K562 (cell line): Measurements from ENCODE around the gene BRPF1. TPM values are rescaled to one million over a fixed set of nuclear protein-coding genes. Genes with fewer than 3 reads are reported as not detected.

Experiments
- ATAC-seq: fragments of 200-7000 bp; cut with Tn5 transposase; 3 replicates; pipeline ENCODE4 v1.9.1; 2020; ENCODE audit warnings: moderate library complexity
- BruUV-seq: library from RNA; stranded (reverse); fragments of 400-500 nt; replicated peaks from 2 replicates; lab custom pipeline; 2021; lab: Mats Ljungman, UMichigan
- CTCF ChIA-PET: fragments of 300-600 bp; formaldehyde crosslinking; extraction: SDS; loops from one replicate; lab custom pipeline; 2021; ENCODE audit warnings: low intra/inter-chr PET ratio; lab: Yijun Ruan, JAX
- POLR2A ChIA-PET: fragments of 300-600, 350-650 bp; sonication (Branson Sonifier 250); formaldehyde crosslinking; extraction: SDS; loops from one replicate; lab custom pipeline; 2021; ENCODE audit warnings: antibody characterized with exemption, inconsistent platforms; lab: Yijun Ruan, JAX
- DNase-seq, 4 experiments: peaks; one replicate each; pipeline versions ENCODE4 v3.0.0 to v3.0.0-alpha.2; 2011 to 2018; ENCODE audit warnings: low spot score in 3 of 4, mixed read lengths in 3 of 4; ENCODE audit errors: extremely low read depth in 1 of 4
- FAIRE-seq: peaks from 2 replicates; lab custom pipeline; 2011; peaks lifted over from hg19 to GRCh38; lab: Jason Lieb, UNC
- H2AFZ ChIP-seq: 2 replicates; pipeline ENCODE4 v1.6.0; 2011; ENCODE audit warnings: low read depth, low read length, control low read depth, inconsistent platforms
- H3K27ac ChIP-seq: fragments of 200-600 bp; 3 replicates; pipeline ENCODE4 v1.8.0; 2011; ENCODE audit warnings: low read depth, mild to moderate bottlenecking, control low read depth, inconsistent platforms, low read length, moderate library complexity, mixed read lengths; ENCODE audit errors: extremely low read depth
- H3K27me3 ChIP-seq, 2 experiments: fragments of 300-600 bp in 1 of 2; 2 replicates in 1 of 2; 3 replicates in 1 of 2; pipeline versions ENCODE4 v1.6.0 to v1.8.0; 2011; ENCODE audit warnings: inconsistent platforms in 2 of 2, low read length in 2 of 2, mild to moderate bottlenecking in 1 of 2, mixed read lengths in 1 of 2, moderate library complexity in 1 of 2; ENCODE audit not compliant: control insufficient read depth in 2 of 2, insufficient read depth in 2 of 2
- H3K36me3 ChIP-seq: fragments of 300-600 bp; 3 replicates; pipeline ENCODE4 v1.8.0; 2011; ENCODE audit warnings: mild to moderate bottlenecking, low read length, inconsistent platforms; ENCODE audit not compliant: control insufficient read depth, insufficient read depth
- H3K4me1 ChIP-seq, 2 experiments: fragments of 200-600 bp in 1 of 2; replicated peaks in 1 of 2; 2 replicates in 1 of 2; 3 replicates in 1 of 2; pipeline versions ENCODE4 v1.5.1 to v1.8.0; 2011; ENCODE audit warnings: inconsistent platforms in 2 of 2, low read length in 2 of 2, mild to moderate bottlenecking in 1 of 2, mixed read lengths in 1 of 2, moderate library complexity in 1 of 2; ENCODE audit not compliant: control insufficient read depth in 2 of 2, insufficient read depth in 2 of 2
- H3K4me2 ChIP-seq: 2 replicates; pipeline ENCODE4 v1.6.1; 2011; ENCODE audit warnings: low read length, control low read depth, inconsistent platforms, mixed read lengths; ENCODE audit not compliant: insufficient read depth
- H3K4me3 ChIP-seq: fragments of 200-600 bp; sonication (generic), shearing (Covaris generic); 2 replicates; pipeline ENCODE4 v1.5.1; 2016; ENCODE audit warnings: control low read depth, inconsistent platforms
- H3K79me2 ChIP-seq: fragments of 200-600 bp; 3 replicates; pipeline ENCODE4 v1.8.0; 2011; ENCODE audit warnings: low read length, inconsistent platforms; ENCODE audit not compliant: control insufficient read depth, insufficient read depth
- H3K9ac ChIP-seq, 2 experiments: 2 replicates each; pipeline versions ENCODE4 v1.6.0 to v1.6.1; 2011; ENCODE audit warnings: low read depth in 2 of 2, low read length in 2 of 2, control low read depth in 1 of 2, inconsistent platforms in 1 of 2, mild to moderate bottlenecking in 1 of 2, mixed read lengths in 1 of 2; ENCODE audit not compliant: insufficient read depth in 1 of 2
- H3K9me1 ChIP-seq: one replicate; pipeline ENCODE4 v1.6.0; 2011; ENCODE audit warnings: inconsistent platforms, mild to moderate bottlenecking, low read length, moderate library complexity; ENCODE audit not compliant: control insufficient read depth, insufficient read depth
- H3K9me3 ChIP-seq: replicated peaks from 2 replicates; pipeline ENCODE4 v1.5.1; 2011; ENCODE audit warnings: low read depth, low read length, inconsistent platforms; ENCODE audit not compliant: control insufficient read depth, insufficient read depth
- H4K20me1 ChIP-seq: replicated peaks from 2 replicates; pipeline ENCODE4 v1.6.1; 2011; ENCODE audit warnings: low read length, inconsistent platforms, mixed read lengths; ENCODE audit not compliant: control insufficient read depth, insufficient read depth
- ARHGAP35 ChIP-seq: fragments of 450-650 bp; IDR thresholded peaks from 2 replicates; pipeline ENCODE4 v1.6.1; 2018; ENCODE audit not compliant: partially characterized antibody
- CCAR2 ChIP-seq: fragments of 200-400 bp; formaldehyde crosslinking; IDR thresholded peaks from 2 replicates; pipeline ENCODE4 v1.6.1; 2017; ENCODE audit warnings: mild to moderate bottlenecking, low read depth, low read length
- CEBPG ChIP-seq, 3 experiments: fragments of 200-800 bp in 1 of 3; sonication (Bioruptor generic) in 1 of 3; sonication (generic) in 1 of 3; formaldehyde crosslinking in 1 of 3; IDR thresholded peaks in 2 of 3; conservative IDR thresholded peaks in 1 of 3; 2 replicates each; pipeline versions ENCODE4 v1.6.1 to v1.8.0; 2016 to 2022; ENCODE audit warnings: missing compliant biosample characterization in 2 of 3, missing genetic modification characterization in 2 of 3, mild to moderate bottlenecking in 1 of 3, missing genetic modification reagents in 1 of 3
- DPF2 ChIP-seq: fragments of 450-650 bp; IDR thresholded peaks from 2 replicates; pipeline ENCODE4 v1.6.1; 2016
- MBD1 ChIP-seq: fragments of 250-450 bp; sonication (Bioruptor Pico); IDR thresholded peaks from 2 replicates; pipeline ENCODE4 v1.8.0; 2022; ENCODE audit warnings: inconsistent platforms
- MTA3 ChIP-seq: fragments of 450-650 bp; formaldehyde crosslinking; IDR thresholded peaks from 2 replicates; pipeline ENCODE4 v1.6.1; 2017; ENCODE audit warnings: mild to moderate bottlenecking, borderline replicate concordance
- NR3C1 ChIP-seq: sonication (generic); formaldehyde crosslinking; IDR thresholded peaks from 2 replicates; pipeline ENCODE4 v1.8.1; 2022; ENCODE audit warnings: missing genetic modification reagents
- POLR2AphosphoS5 ChIP-seq: IDR thresholded peaks from 2 replicates; pipeline ENCODE4 v1.6.1; 2011; ENCODE audit warnings: mild to moderate bottlenecking, low read depth, low read length, moderate library complexity; ENCODE audit not compliant: control insufficient read depth, insufficient read depth
- SIRT6 ChIP-seq: IDR thresholded peaks from one replicate; pipeline ENCODE4 v1.6.1; 2012; ENCODE audit warnings: low read depth, mild to moderate bottlenecking, control low read depth, inconsistent platforms, low read length, moderate library complexity
- TFAM ChIP-seq: fragments of 250-450 bp; sonication (Bioruptor Pico); conservative IDR thresholded peaks from 2 replicates; pipeline ENCODE4 v1.5.0; 2021; ENCODE audit warnings: mild to moderate bottlenecking, moderate library complexity
- TRIM28 ChIP-seq: fragments of 450-650 bp; IDR thresholded peaks from 2 replicates; pipeline ENCODE4 v1.6.1; 2017
- ZNF280B ChIP-seq: fragments of 250-450 bp; sonication (Bioruptor Pico); IDR thresholded peaks from 2 replicates; pipeline ENCODE4 v1.5.1; 2021; ENCODE audit warnings: mild to moderate bottlenecking
- WGBS: fragments of 100-300 bp; shearing (Covaris generic); methylation state at CpG from one replicate; pipeline ENCODE4 v1.1.6; 2016; ENCODE audit warnings: low coverage, mixed read lengths; ENCODE audit not compliant: insufficient coverage; ENCODE audit errors: missing lambda C conversion rate; 5-methylcytosine and 5-hydroxymethylcytosine counted together
- in situ Hi-C: fragments of 300-500 bp; cut with MboI; formaldehyde crosslinking; loops from 4 replicates; pipeline ENCODE4 v1.15.0; 2018; ENCODE audit warnings: inconsistent platforms, mixed read lengths
- intact Hi-C: fragments of 100-400 bp; cut with micrococcal nuclease; formaldehyde crosslinking; loops from 2 replicates; pipeline ENCODE4 v1.14.2; 2022
- polyA plus RNA-seq, 8 experiments: library from polyadenylated mRNA; depleted of rRNA in 4 of 8; stranded (reverse) in 5 of 8; unstranded in 3 of 8; fragments of >200 nt; fragmentation: Nextera tagmentation in 2 of 8; fragmentation: Illumina TruSeq in 1 of 8; extraction: Ambion mirVana in 2 of 8; extraction: Trizol in 1 of 8; gene quantifications; 2 replicates each; pipeline versions ENCODE4 v1.2.1 to v1.2.3, GENCODE V29; 2011 to 2014; ENCODE audit warnings: inconsistent platforms in 1 of 8, missing spikeins in 1 of 8
- total RNA-seq, 7 experiments: library from RNA; depleted of rRNA in 6 of 7; stranded (reverse); fragments of >200 nt in 6 of 7; fragmentation: Illumina TruSeq in 2 of 7; extraction: Trizol in 2 of 7; gene quantifications; 2 replicates each; pipeline versions ENCODE4 v1.2.1 to v1.2.3, GENCODE V29; 2011 to 2021; ENCODE audit warnings: low replicate concordance in 1 of 7
- TF ChIP-seq, protein P1 (sequence below), 2 experiments: fragments of 450-650 bp in 1 of 2; sonication (generic) in 1 of 2; formaldehyde crosslinking; conservative IDR thresholded peaks; 2 replicates each; pipeline versions ENCODE4 v1.4.0 to v1.8.1; 2020 to 2022; ENCODE audit warnings: mild to moderate bottlenecking in 1 of 2, missing genetic modification reagents in 1 of 2
- TF ChIP-seq, protein P2 (sequence below), 3 experiments: fragments of 200-800 bp in 1 of 3; fragments of 250-450 bp in 1 of 3; fragments of 450-650 bp in 1 of 3; sonication (Bioruptor Pico) in 1 of 3; sonication (Bioruptor generic) in 1 of 3; formaldehyde crosslinking in 1 of 3; IDR thresholded peaks; 2 replicates each; pipeline versions ENCODE4 v1.6.1 to v1.8.0; 2016 to 2022; ENCODE audit warnings: mild to moderate bottlenecking in 2 of 3, missing genetic modification characterization in 2 of 3, missing compliant biosample characterization in 1 of 3, moderate library complexity in 1 of 3

The BRPF1 gene
- total and polyA plus RNA-seq, 9 of the 15 experiments (the other 6 are each of a cell fraction or from before 2014, with no cell fraction given): 1.1 to 40.2 (median 23.5) TPM

DNA sequence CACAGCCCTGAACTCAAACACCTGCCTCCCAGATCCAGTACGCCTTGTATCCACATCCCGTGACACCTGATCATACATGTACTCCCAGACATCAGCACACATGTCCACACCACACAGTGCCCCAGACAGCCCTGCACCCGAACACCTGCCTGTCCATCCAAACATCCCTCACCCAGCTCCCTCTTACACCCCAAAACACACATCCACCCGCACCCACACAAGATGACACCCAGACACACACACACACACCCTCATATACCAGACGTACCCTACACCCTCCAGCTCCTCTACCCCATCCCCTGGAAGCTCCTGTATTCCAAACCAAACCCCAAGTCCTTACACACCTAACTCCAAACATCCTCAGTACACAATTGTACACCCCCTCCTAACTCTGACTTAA, 37.5 kb downstream of the BRPF1 start:
- Histone ChIP-seq H3K4me1 (peaks cover 0 to 19% of the 10 kb centered on the region in 2 experiments; a peak in 3 of 5 replicates), H2AFZ (no peak overlapping the region), H3K27me3 (no peaks in the 10 kb centered on the region), H3K4me2 (peak overlapping the region; percentile 71), H4K20me1 (no peaks in the 10 kb centered on the region), H3K4me3 (peak overlapping the region; percentile 37; the same call in 1 of the 2 replicates), H3K79me2 (no peaks in the 10 kb centered on the region), H3K9me3 (no peaks in the 10 kb centered on the region), H3K27ac (no peak overlapping the region), H3K36me3 (no peaks in the 10 kb centered on the region), H3K9ac (peak overlapping the region in 1 of 2 experiments; percentile 48; a peak in 1 of 4 replicates), H3K9me1 (no peaks in the 10 kb centered on the region)
- peak; percentile 82 for FAIRE-seq
- no peak for ATAC-seq
- 71% methylated on average over 5 of the region's 5 CpGs for WGBS
- POLR2A ChIA-PET: interaction anchor here (0.8 to 1.3 kb wide), 4 partner anchors 11 to 17 kb away, joined by 3 to 6 read pairs (median 4); no protein-coding TSS in a partner anchor
- CTCF ChIA-PET: no interaction called here
- DNase-seq: no peak
- BruUV-seq: no TSS peak
- intact Hi-C loops: no loop called here
- in situ Hi-C loops: no loop called here
- TF ChIP-seq CCAR2: no peak
- no peak for TF ChIP-seq MBD1 (CRISPR knock-in tag)
- no peak for TF ChIP-seq NR3C1
- TF ChIP-seq MTA3: no peak
- no peak for TF ChIP-seq TFAM (CRISPR knock-in tag)
- no peak for TF ChIP-seq TRIM28
- no peak for TF ChIP-seq CEBPG (CRISPR knock-in tag; IDR thresholded peaks at IDR 0.05)
- TF ChIP-seq CEBPG (tag; conservative IDR thresholded peaks at IDR 0.05 in 1 of 2, IDR thresholded peaks at IDR 0.05 in 1 of 2): no peak
- TF ChIP-seq, protein P1, sequence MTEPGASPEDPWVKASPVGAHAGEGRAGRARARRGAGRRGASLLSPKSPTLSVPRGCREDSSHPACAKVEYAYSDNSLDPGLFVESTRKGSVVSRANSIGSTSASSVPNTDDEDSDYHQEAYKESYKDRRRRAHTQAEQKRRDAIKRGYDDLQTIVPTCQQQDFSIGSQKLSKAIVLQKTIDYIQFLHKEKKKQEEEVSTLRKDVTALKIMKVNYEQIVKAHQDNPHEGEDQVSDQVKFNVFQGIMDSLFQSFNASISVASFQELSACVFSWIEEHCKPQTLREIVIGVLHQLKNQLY (CRISPR knock-in tag; conservative IDR thresholded peaks at IDR 0.05): no peak
- TF ChIP-seq ARHGAP35: no peak
- TF ChIP-seq ZNF280B: no peak
- TF ChIP-seq POLR2AphosphoS5: no peak
- no peak for TF ChIP-seq SIRT6
- no peak for TF ChIP-seq DPF2
- TF ChIP-seq, protein P2, sequence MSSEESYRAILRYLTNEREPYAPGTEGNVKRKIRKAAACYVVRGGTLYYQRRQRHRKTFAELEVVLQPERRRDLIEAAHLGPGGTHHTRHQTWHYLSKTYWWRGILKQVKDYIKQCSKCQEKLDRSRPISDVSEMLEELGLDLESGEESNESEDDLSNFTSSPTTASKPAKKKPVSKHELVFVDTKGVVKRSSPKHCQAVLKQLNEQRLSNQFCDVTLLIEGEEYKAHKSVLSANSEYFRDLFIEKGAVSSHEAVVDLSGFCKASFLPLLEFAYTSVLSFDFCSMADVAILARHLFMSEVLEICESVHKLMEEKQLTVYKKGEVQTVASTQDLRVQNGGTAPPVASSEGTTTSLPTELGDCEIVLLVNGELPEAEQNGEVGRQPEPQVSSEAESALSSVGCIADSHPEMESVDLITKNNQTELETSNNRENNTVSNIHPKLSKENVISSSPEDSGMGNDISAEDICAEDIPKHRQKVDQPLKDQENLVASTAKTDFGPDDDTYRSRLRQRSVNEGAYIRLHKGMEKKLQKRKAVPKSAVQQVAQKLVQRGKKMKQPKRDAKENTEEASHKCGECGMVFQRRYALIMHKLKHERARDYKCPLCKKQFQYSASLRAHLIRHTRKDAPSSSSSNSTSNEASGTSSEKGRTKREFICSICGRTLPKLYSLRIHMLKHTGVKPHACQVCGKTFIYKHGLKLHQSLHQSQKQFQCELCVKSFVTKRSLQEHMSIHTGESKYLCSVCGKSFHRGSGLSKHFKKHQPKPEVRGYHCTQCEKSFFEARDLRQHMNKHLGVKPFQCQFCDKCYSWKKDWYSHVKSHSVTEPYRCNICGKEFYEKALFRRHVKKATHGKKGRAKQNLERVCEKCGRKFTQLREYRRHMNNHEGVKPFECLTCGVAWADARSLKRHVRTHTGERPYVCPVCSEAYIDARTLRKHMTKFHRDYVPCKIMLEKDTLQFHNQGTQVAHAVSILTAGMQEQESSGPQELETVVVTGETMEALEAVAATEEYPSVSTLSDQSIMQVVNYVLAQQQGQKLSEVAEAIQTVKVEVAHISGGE (CRISPR knock-in tag; IDR thresholded peaks at IDR 0.05): no peak
